Right cardiac atrium (tissue), 5 donors: Measurements from ENCODE around the gene GGNBP2. TPM values are rescaled to one million over a fixed set of nuclear protein-coding genes. Genes with fewer than 3 reads are reported as not detected.
"Not testable (repeated sequence)": the region's sequence is repeated elsewhere in the genome, so short reads cannot be mapped to it uniquely, and the experiment has no call there.

Experiments used
- ATAC-seq, 2 donors: fragments of 200-7000 bp; cut with Tn5 transposase; one replicate each; pipeline versions ENCODE4 v1.8.0 to v1.9.1; 2020; ENCODE audit warnings: moderate library complexity in 2 of 2, mild to moderate bottlenecking in 1 of 2
- DNase-seq, 3 donors: peaks; one replicate each; pipeline ENCODE4 v3.0.0-alpha.2; 2020
- H3K27ac ChIP-seq: one replicate; pipeline ENCODE4 v1.5.1; 2013; ENCODE audit warnings: mild to moderate bottlenecking, low read length, control low read depth, moderate library complexity
- H3K27me3 ChIP-seq: one replicate; pipeline ENCODE4 v1.6.1; 2013; ENCODE audit not compliant: control insufficient read depth, insufficient read depth
- H3K4me1 ChIP-seq: one replicate; pipeline ENCODE4 v1.6.1; 2013; ENCODE audit warnings: low read length; ENCODE audit not compliant: control insufficient read depth, insufficient read depth
- H3K4me3 ChIP-seq: one replicate; pipeline ENCODE4 v1.5.1; 2013; ENCODE audit warnings: low read length, control low read depth
- H3K9me3 ChIP-seq: one replicate; pipeline ENCODE4 v1.6.1; 2013; ENCODE audit warnings: low read length; ENCODE audit not compliant: control insufficient read depth
- WGBS: extraction: QIAGEN DNeasy Blood & Tissue Kit; methylation state at CpG from one replicate; pipeline ENCODE4 v1.1.7; 2013; 5-methylcytosine and 5-hydroxymethylcytosine counted together
- intact Hi-C, 4 donors: fragments of 100-400 bp; cut with DNase I; formaldehyde crosslinking; loops; one replicate each; pipeline versions ENCODE4 v1.11.0 to v1.14.0; 2022 to 2023
- polyA plus RNA-seq: library from polyadenylated mRNA; stranded (reverse); fragments of 200-250 nt; gene quantifications from one replicate; pipeline ENCODE4 v1.2.3, GENCODE V29; 2013
- total RNA-seq, 4 donors: library from RNA; stranded (reverse); fragmentation: NEBNext Ultra II Directional; extraction: Animal tissue kit (Norgen Biotek cat#: 25700); gene quantifications; one replicate each; pipeline ENCODE4 v1.2.1, GENCODE V29; 2021
- donor health status: healthy with polysubstance abuse.
- donor health status: DM: no; HTN: yes; CAD: no.
- donor health status: DM: no; HTN: no; CAD: no.
- donor health status: DM: no; HTN: yes; CAD: no; lungs with severe emphysema.
- donor health status: DM: yes; HTN: yes; CAD: no.

Gene GGNBP2
- total and polyA plus RNA-seq, 5 donors = 36.2 to 51.6 (median 45.5) TPM

- Histone ChIP-seq H3K4me1 (no peaks in the 10 kb centered on the region), H3K27ac (no peak overlapping the region), H3K4me3 (no peak overlapping the region), H3K9me3 (no peaks in the 10 kb centered on the region), H3K27me3 (no peaks in the 10 kb centered on the region)
- no peak for DNase-seq
- no peak for ATAC-seq
- intact Hi-C loops = no loop called here
- WGBS = 64% methylated on average over 6 of the region's 6 CpGs
Measured at GRCh38 chr17:36597226-36597625, 52.5 kb downstream of the GGNBP2 start.

DNA sequence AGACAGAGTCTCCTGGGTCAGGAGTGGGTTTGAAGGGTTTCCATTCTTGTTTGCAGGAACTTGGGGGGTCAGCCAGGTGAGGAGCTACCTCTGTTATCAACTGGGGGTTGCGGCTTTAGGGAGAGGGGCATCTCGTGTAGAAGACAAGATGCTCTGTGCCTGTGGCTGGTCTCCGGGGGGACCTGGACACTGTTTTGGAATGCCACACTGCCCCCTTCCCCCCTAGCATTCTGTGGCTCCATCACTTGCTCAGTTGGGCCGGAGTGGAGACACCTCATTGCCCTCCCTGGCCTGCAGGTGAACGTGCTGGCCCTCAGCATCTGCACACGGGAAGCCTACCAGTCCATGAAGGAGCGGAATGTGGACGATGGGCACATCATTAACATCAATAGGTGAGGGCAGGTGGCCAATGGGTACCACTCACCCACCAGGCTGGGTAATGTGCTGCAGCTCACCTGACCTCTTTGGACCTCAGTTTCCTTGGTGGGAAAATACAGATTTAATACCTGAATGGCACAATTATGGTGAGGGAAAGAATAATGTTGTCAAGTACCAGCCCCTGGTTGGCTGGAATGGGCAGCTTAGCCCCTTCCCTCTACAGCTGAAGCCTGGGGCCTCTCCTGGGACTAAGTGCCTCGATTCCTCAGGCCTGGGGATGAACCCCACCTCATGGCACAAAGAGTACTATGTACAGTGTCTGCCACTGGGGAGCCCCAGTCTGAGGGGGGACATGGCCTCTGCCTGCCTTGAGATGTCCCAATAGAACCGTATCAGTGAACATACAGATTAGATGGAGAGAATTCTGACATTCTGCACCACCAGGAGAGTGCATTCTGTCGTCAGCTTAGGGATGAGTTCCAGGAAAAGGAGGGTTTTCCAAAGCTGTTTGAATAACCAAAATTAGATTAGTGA lies 53.4 kb downstream of the GGNBP2 start:
- Histone ChIP-seq H3K27me3 (no peaks in the 10 kb centered on the region), H3K27ac (no peak overlapping the region), H3K9me3 (no peaks in the 10 kb centered on the region), H3K4me3 (no peak overlapping the region), H3K4me1 (no peaks in the 10 kb centered on the region)
- DNase-seq (no peak), ATAC-seq (no peak)
- 92% methylated on average over 11 of the region's 11 CpGs for WGBS
- intact Hi-C loops = no loop called here

DNA sequence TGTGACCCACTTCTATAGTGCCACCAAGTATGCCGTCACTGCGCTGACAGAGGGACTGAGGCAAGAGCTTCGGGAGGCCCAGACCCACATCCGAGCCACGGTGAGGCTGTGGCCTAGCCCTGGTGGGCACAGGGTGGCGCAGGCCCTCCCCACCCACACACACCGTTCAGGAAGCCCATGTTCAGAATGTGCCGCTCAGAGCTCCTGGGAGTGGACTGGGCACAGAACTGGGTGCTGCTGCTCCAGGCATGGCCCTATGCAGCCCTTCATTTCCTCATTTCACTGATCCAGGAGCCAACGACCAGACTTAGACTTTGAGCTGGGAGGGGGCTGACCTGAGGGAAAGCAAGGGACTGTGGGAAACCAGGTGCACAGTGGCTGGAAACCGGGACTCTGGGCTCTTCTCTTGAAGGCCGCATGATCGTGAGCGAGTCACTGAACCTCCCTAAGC lies 54.3 kb downstream of the GGNBP2 start:
- H3K4me1 ChIP-seq = no peaks in the 10 kb centered on the region
- H3K27me3 ChIP-seq = no peaks in the 10 kb centered on the region
- H3K4me3 ChIP-seq = no peak overlapping the region
- intact Hi-C loops = no loop called here
- ATAC-seq (no peak), DNase-seq (no peak)
- no peaks in the 10 kb centered on the region for H3K9me3 ChIP-seq
- WGBS = 93% methylated on average over 13 of the region's 13 CpGs
- no peak overlapping the region for H3K27ac ChIP-seq

DNA sequence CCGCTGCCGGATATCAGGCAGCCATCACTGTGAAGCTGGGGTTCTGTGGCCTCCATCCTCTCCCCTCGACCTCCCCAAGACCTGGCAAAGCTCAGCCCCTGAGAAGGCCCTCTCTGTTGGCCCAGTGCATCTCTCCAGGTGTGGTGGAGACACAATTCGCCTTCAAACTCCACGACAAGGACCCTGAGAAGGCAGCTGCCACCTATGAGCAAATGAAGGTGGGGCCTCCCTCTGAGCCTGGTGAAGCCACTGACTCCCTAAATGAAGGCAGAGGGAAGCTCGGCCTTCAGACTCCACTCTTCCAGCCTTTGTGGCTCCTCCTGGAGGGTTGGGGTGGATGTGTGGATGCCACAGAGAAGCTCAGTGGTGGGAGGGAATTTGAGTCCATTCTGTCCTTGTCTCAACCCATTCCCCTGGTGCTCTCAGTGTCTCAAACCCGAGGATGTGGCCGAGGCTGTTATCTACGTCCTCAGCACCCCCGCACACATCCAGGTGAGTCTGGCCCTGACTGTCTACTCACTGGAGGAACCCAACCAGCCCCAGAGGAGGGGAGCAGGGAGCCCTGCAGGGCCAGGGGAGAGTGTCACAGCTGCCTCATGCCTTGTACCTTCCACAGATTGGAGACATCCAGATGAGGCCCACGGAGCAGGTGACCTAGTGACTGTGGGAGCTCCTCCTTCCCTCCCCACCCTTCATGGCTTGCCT lies 55.0 kb downstream of the GGNBP2 start:
- H3K4me1 ChIP-seq = no peaks in the 10 kb centered on the region
- intact Hi-C loops = no loop called here

GRCh38 chr17:36600465-36600864 lies 55.7 kb downstream of the GGNBP2 start:
- Histone ChIP-seq H3K4me3 (no peak overlapping the region), H3K9me3 (no peaks in the 10 kb centered on the region), H3K27ac (no peak overlapping the region), H3K4me1 (no peaks in the 10 kb centered on the region), H3K27me3 (no peaks in the 10 kb centered on the region)
- WGBS = 66% methylated on average over 3 of the region's 3 CpGs
- ATAC-seq (no peak), DNase-seq (no peak)
- intact Hi-C loops = no loop called here

More for the DNA sequence above, 55.0 kb downstream of the GGNBP2 start:
- no peaks in the 10 kb centered on the region for H3K27me3 ChIP-seq
- no peak for DNase-seq
- ATAC-seq = no peak
- no peaks in the 10 kb centered on the region for H3K9me3 ChIP-seq
- WGBS = 90% methylated on average over 11 of the region's 11 CpGs
- no peak overlapping the region for H3K4me3 ChIP-seq
- H3K27ac ChIP-seq = no peak overlapping the region

DNA sequence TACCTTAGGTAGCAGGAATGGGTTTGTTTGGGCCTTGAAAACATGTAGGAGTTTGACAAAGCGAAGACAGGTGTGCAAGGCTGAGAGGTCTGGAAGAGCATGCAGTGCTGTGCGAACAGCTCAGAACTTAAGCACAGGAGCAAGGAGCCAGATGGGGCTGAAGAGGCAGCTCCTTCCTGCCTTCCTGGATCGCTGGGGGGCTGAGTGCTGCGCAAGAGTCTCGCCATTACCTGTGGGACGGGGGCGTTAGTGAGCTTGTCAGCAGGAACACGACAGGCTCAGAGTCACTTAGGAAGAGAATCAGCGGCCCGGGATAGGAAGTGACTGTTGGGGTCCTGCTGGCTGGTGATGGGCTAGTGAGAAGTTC lies 56.2 kb downstream of the GGNBP2 start:
- DNase-seq (no peak), ATAC-seq (peak in 1 of 2 donors; percentile 4)
- 13% methylated on average over 10 of the region's 10 CpGs for WGBS
- Histone ChIP-seq H3K27me3 (no peaks in the 10 kb centered on the region), H3K4me1 (no peaks in the 10 kb centered on the region), H3K27ac (peak overlapping the region; percentile 43), H3K9me3 (no peaks in the 10 kb centered on the region), H3K4me3 (peak overlapping the region; percentile 64)
- intact Hi-C loops = no loop called here

DNA sequence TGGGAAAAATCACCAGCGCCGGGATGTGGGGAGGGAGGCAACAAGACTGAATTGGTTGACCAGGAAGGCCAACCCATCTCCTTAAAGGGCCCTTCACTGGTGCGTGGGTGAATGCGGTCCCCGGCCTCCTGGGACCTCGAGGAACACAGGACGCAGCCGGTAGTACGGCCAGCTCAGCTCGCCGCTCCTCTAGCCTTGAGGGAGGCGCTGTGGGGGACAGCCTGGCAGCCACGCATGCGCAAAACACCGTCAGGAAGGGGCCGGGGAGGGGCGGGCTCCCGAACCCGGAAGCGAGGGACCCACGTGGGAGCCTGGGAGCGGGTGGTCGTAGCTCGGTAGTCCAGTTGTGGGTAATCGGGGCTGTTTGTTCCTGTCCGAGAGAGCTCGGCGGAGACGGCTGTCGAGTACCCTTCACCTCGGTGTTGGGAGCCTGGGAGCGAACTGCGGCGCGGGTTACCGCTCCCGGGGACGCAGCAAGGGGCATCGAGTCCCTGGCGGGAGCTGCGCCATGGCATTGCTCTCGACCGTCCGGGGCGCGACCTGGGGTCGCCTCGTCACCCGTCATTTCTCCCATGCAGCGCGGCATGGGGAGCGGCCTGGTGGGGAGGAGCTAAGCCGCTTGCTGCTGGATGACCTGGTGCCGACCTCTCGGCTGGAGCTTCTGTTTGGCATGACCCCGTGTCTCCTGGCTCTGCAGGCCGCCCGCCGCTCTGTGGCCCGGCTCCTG lies 56.7 kb downstream of the GGNBP2 start, which contains the start of gene MRM1:
Gene MRM1 (plus strand): TSS at position 281 of the 727 bp plus-strand sequence. CDS start 228 bp downstream, at position 509.
- peak within 1 kb of the TSS; percentile 59 for H3K27ac ChIP-seq
- H3K4me3 ChIP-seq = peak within 1 kb of the TSS; percentile 64
- no peaks in the 10 kb centered on the region for H3K4me1 ChIP-seq
- WGBS = under 1% methylated on average over 60 of the region's 60 CpGs
- H3K9me3 ChIP-seq = no peaks in the 10 kb centered on the region
- DNase-seq (peak; percentile 96 to 98 (median 97)), ATAC-seq (peak; percentile 95 to 96)
- intact Hi-C loops = no loop called here
- H3K27me3 ChIP-seq = no peaks in the 10 kb centered on the region

- H3K27me3 ChIP-seq = no peaks in the 10 kb centered on the region
- intact Hi-C loops = no loop called here
- DNase-seq (peak in 2 of 3 donors; percentile 57 to 60), ATAC-seq (peak; percentile 8 to 14)
- no peaks in the 10 kb centered on the region for H3K4me1 ChIP-seq
- peak overlapping the region; percentile 59 for H3K27ac ChIP-seq
- H3K4me3 ChIP-seq = peak overlapping the region; percentile 64
- WGBS = 5% methylated on average over 38 of the region's 38 CpGs
- H3K9me3 ChIP-seq = no peaks in the 10 kb centered on the region
Measured at GRCh38 chr17:36602030-36602748, 57.5 kb downstream of the GGNBP2 start.

GRCh38 chr17:36602924-36603384 lies 58.2 kb downstream of the GGNBP2 start:
- peak overlapping the region; percentile 64 for H3K4me3 ChIP-seq
- H3K27ac ChIP-seq = no peak overlapping the region
- WGBS = 20% methylated on average over 5 of the region's 5 CpGs
- H3K4me1 ChIP-seq = no peaks in the 10 kb centered on the region
- DNase-seq (peak; percentile 36 to 68 (median 66)), ATAC-seq (peak in 1 of 2 donors; percentile 12)
- intact Hi-C loops = no loop called here
- no peaks in the 10 kb centered on the region for H3K9me3 ChIP-seq
- no peaks in the 10 kb centered on the region for H3K27me3 ChIP-seq

GRCh38 chr17:36605028-36605427 lies 60.3 kb downstream of the GGNBP2 start:
- H3K4me3 ChIP-seq, intact Hi-C loops, H3K27ac ChIP-seq, H3K27me3 ChIP-seq, H3K4me1 ChIP-seq, ATAC-seq, DNase-seq, H3K9me3 ChIP-seq: not testable (repeated sequence)
- 95% methylated on average over 5 of the region's 5 CpGs for WGBS
